ENCODE data around the gene MACROD2.
"Not testable (repeated sequence)": the region's sequence is repeated elsewhere in the genome, so short reads cannot be mapped to it uniquely, and the experiment has no call there.

Gene MACROD2

GRCh38 chr20:13995086-13995665 lies at the start of gene MACROD2:
Gene MACROD2 (plus strand): TSS chr20:13995516.
- DNase-seq (ENCODE audit: low read depth): peak; percentile 81

- no peak for DNase-seq (ENCODE audit: low read depth)
Observed at GRCh38 chr20:13947719-13948118, 47.6 kb upstream of the MACROD2 start.

GRCh38 chr20:13953227-13953626 lies 42.1 kb upstream of the MACROD2 start:
- no peak for DNase-seq (ENCODE audit: low read depth)

GRCh38 chr20:13960119-13960518 lies 35.2 kb upstream of the MACROD2 start:
- DNase-seq (ENCODE audit: low read depth): no peak

- DNase-seq (ENCODE audit: low read depth): no peak
Observed at GRCh38 chr20:13960525-13960924, 34.8 kb upstream of the MACROD2 start.

- no peak for DNase-seq (ENCODE audit: low read depth)
Observed at GRCh38 chr20:13984211-13984610, 11.1 kb upstream of the MACROD2 start.

GRCh38 chr20:13990465-13990864 lies 4.9 kb upstream of the MACROD2 start, which contains the start of gene SEL1L2:
Gene SEL1L2 (minus strand): TSS chr20:13990614. CDS start chr20:13990534, 80 bp downstream.
- no peak for DNase-seq (ENCODE audit: low read depth)

- no peak for DNase-seq (ENCODE audit: low read depth)
Observed at GRCh38 chr20:13991311-13991710, 4.0 kb upstream of the MACROD2 start.

- DNase-seq (ENCODE audit: low read depth): not testable (repeated sequence)
Observed at GRCh38 chr20:13991955-13992354, 3.4 kb upstream of the MACROD2 start.

GRCh38 chr20:13995841-13996240 lies 525 bp downstream of the MACROD2 start:
- DNase-seq (ENCODE audit: low read depth): no peak

- no peak for DNase-seq (ENCODE audit: low read depth)
Observed at GRCh38 chr20:13996265-13996664, 949 bp downstream of the MACROD2 start.

GRCh38 chr20:14000917-14001316 lies 5.6 kb downstream of the MACROD2 start:
- no peak for DNase-seq (ENCODE audit: low read depth)

GRCh38 chr20:14005996-14006395 lies 10.7 kb downstream of the MACROD2 start:
- no peak for DNase-seq (ENCODE audit: low read depth)

- DNase-seq (ENCODE audit: low read depth): no peak
Observed at GRCh38 chr20:14009208-14009607, 13.9 kb downstream of the MACROD2 start.

GRCh38 chr20:14012671-14013070 lies 17.4 kb downstream of the MACROD2 start:
- DNase-seq (ENCODE audit: low read depth): no peak

- no peak for DNase-seq (ENCODE audit: low read depth)
Observed at GRCh38 chr20:14030991-14031390, 35.7 kb downstream of the MACROD2 start.

- DNase-seq (ENCODE audit: low read depth): no peak
Observed at GRCh38 chr20:14033310-14033709, 38.0 kb downstream of the MACROD2 start.

- DNase-seq (ENCODE audit: low read depth): no peak
Observed at GRCh38 chr20:14036567-14036966, 41.3 kb downstream of the MACROD2 start.

- DNase-seq (ENCODE audit: low read depth): not testable (repeated sequence)
Observed at GRCh38 chr20:14044712-14045276, 49.5 kb downstream of the MACROD2 start.

- DNase-seq (ENCODE audit: low read depth): no peak
Observed at GRCh38 chr20:14046534-14046933, 51.2 kb downstream of the MACROD2 start.

GRCh38 chr20:14049111-14049510 lies 53.8 kb downstream of the MACROD2 start:
- DNase-seq (ENCODE audit: low read depth): no peak

- no peak for DNase-seq (ENCODE audit: low read depth)
Observed at GRCh38 chr20:14051454-14051853, 56.1 kb downstream of the MACROD2 start.

- DNase-seq (ENCODE audit: low read depth): peak; percentile 61
Observed at GRCh38 chr20:14055127-14055742, 59.9 kb downstream of the MACROD2 start.

GRCh38 chr20:14062171-14062570 lies 66.9 kb downstream of the MACROD2 start:
- DNase-seq (ENCODE audit: low read depth): no peak

All from iris pigment epithelial cell (primary cell).